ENCODE results near the gene AMMECR1L. TPM values are rescaled to one million over a fixed set of nuclear protein-coding genes. Genes with fewer than 3 reads are reported as not detected.
"Not testable (repeated sequence)": the region's sequence is repeated elsewhere in the genome, so short reads cannot be mapped to it uniquely, and the experiment has no call there.

The AMMECR1L gene
- total RNA-seq (2016; rRNA removed; fragmentation: Illumina TruSeq; extraction: Trizol) = 14.2 and 14.7 TPM in 2 replicates
- 2.6 and 2.9 TPM in 2 replicates for total RNA-seq (2016; cell fraction: cytosol; rRNA removed; fragmentation: Illumina TruSeq; extraction: Trizol; ENCODE audit: low read depth)
- total RNA-seq (2016; cell fraction: insoluble cytoplasmic fraction; rRNA removed; fragmentation: Illumina TruSeq; extraction: Trizol) = 13.0 and 14.1 TPM in 2 replicates
- 6.7 and 7.1 TPM in 2 replicates for total RNA-seq (2016; cell fraction: membrane; rRNA removed; fragmentation: Illumina TruSeq; extraction: Trizol)
- 15.6 and 17.6 TPM in 2 replicates for total RNA-seq (2016; cell fraction: nucleus; rRNA removed; fragmentation: Illumina TruSeq; extraction: Trizol)
- 9.1 and 9.4 TPM in 2 replicates for polyA plus RNA-seq (2011; rRNA removed)
- 7.3 and 10.9 TPM in 2 replicates for polyA plus RNA-seq (2011; cell fraction: cytosol; rRNA removed)
- 18.3 and 22.2 TPM in 2 replicates for polyA plus RNA-seq (2011; cell fraction: nucleus; rRNA removed)
- 13.3 and 16.8 TPM in 2 replicates for polyA plus RNA-seq (2012)
- polyA plus RNA-seq (2016; cell fraction: cytosol; fragmentation: Illumina TruSeq; extraction: Trizol; ENCODE audit: low read depth) = 0.83 and 0.85 TPM in 2 replicates
- 12.6 and 14.1 TPM in 2 replicates for polyA plus RNA-seq (2016; cell fraction: insoluble cytoplasmic fraction; fragmentation: Illumina TruSeq; extraction: Trizol; ENCODE audit: low read depth)
- polyA plus RNA-seq (2016; cell fraction: membrane; fragmentation: Illumina TruSeq; extraction: Trizol; ENCODE audit: low read depth) = 3.2 and 3.4 TPM in 2 replicates
- polyA plus RNA-seq (2016; cell fraction: nucleus; fragmentation: Illumina TruSeq; extraction: Trizol; ENCODE audit: insufficient read depth, low read depth) = 30.7 and 31.8 TPM in 2 replicates
- polyA minus RNA-seq (2011; rRNA and poly(A)+ RNA removed; ENCODE audit: low replicate concordance) = 10.4 and 15.8 TPM in 2 replicates
- polyA minus RNA-seq (2011; cell fraction: cytosol; rRNA and poly(A)+ RNA removed) = 9.9 and 11.5 TPM in 2 replicates
- 21.5 and 23.1 TPM in 2 replicates for polyA minus RNA-seq (2011; cell fraction: nucleus; rRNA and poly(A)+ RNA removed)
- Bru-seq, nascent RNA = percentile 90 among the genes with signal in this experiment
- BruChase-seq, experiment 1, labeled RNA remaining after a 6-hour chase = percentile 92 among the genes with signal in this experiment
- BruChase-seq, experiment 2, labeled RNA remaining after a 2-hour chase = percentile 94 among the genes with signal in this experiment
- long read RNA-seq, experiment 1, full-length matches to known transcripts = 2 of 8 reads
- long read RNA-seq, experiment 1, partial matches to known transcripts = 0 of 8 reads
- long read RNA-seq, experiment 1, other reads (novel, unspliced or antisense) = 6 of 8 reads
- long read RNA-seq, experiment 2, full-length matches to known transcripts = 6 of 62 reads
- long read RNA-seq, experiment 2, partial matches to known transcripts = 3 of 62 reads
- long read RNA-seq, experiment 2, other reads (novel, unspliced or antisense) = 53 of 62 reads

- Histone ChIP-seq H3K4me2 (ENCODE audit: low read depth, low read length) (peak within 1 kb of the TSS; percentile 85), H3K9ac (ENCODE audit: insufficient read depth, low read depth, low read length) (peak within 1 kb of the TSS; percentile 64), H3K4me3 (replicated peaks in 1 of 3; ENCODE audit: insufficient read depth in 1 of 3, low read depth in 2 of 3, low read length in 3 of 3) (peak within 1 kb of the TSS; percentile 68 to 83 (median 77)), H3K4me1 (ENCODE audit: insufficient read depth, low read length) (peaks cover 52% of the 10 kb centered on the region), H3K27ac (ENCODE audit: extremely low read length, insufficient read depth, low read length) (peak within 1 kb of the TSS; percentile 76), H3K36me3 (replicated peaks in 1 of 2; ENCODE audit: control insufficient read depth in 1 of 2, insufficient read depth in 2 of 2, low read length in 2 of 2) (peaks cover 5 to 22% of the 10 kb centered on the region in 2 experiments), H3K79me2 (ENCODE audit: insufficient read depth, low read length) (peaks cover 51% of the 10 kb centered on the region)
- H4K20me1 ChIP-seq (ENCODE audit: insufficient read depth, low read length); H2AFZ ChIP-seq (ENCODE audit: low read length); BruUV-seq (replicated peaks); H3K27me3 ChIP-seq (ENCODE audit: control insufficient read depth in 1 of 2, insufficient read depth in 2 of 2, low read length in 2 of 2); CTCF ChIA-PET (ENCODE audit: low intra/inter-chr PET ratio, low total read pairs); in situ Hi-C loops (cut with HindIII; ENCODE audit: extremely low pct_ligation_motif_present, low pct_unique_long_range_greater_than_20kb); H3K9me3 ChIP-seq (ENCODE audit: low read length): not testable (repeated sequence)
- ATAC-seq (peak; percentile 95), FAIRE-seq (peak; percentile 8), DNase-seq (ENCODE audit: low spot score) (peak; percentile 65)
- POLR2A ChIA-PET = interaction anchor here (0.7 to 1.4 kb wide), 3 partner anchors 99 to 185 kb away, joined by 3 read pairs; partner anchors contain the start of gene SFT2D3
- intact Hi-C loops (cut with micrococcal nuclease; ENCODE audit: unreplicated experiment) = loop anchor here (10.0 kb wide), 1 partner anchor 89 kb away; no protein-coding TSS in a partner anchor
- WGBS (ENCODE audit: low lambda C conversion rate) = 0% methylated on average over 30 of the region's 85 CpGs
- TF ChIP-seq SALL2 (CRISPR knock-in tag; IDR thresholded peaks at IDR 0.05) (peak; percentile 45; the same call in 1 of the 2 replicates), ZNF547 (CRISPR knock-in tag; IDR thresholded peaks at IDR 0.05) (peak; percentile 77), GZF1 (CRISPR knock-in tag; IDR thresholded peaks at IDR 0.05) (0 out of 2 replicates have a peak, but pooled peaks have one; percentile 27), HNF1B (CRISPR knock-in tag; IDR thresholded peaks at IDR 0.05) (0 out of 2 replicates have a peak, but pooled peaks have one; percentile 24), MYNN (CRISPR knock-in tag; IDR thresholded peaks at IDR 0.05; ENCODE audit: low read depth) (0 out of 2 replicates have a peak, but pooled peaks have one; percentile 31), ETV6 (CRISPR knock-in tag; conservative IDR thresholded peaks at IDR 0.05) (0 out of 2 replicates have a peak, but pooled peaks have one; percentile 53), ZNF773 (CRISPR knock-in tag; IDR thresholded peaks at IDR 0.05; ENCODE audit: borderline replicate concordance) (0 out of 2 replicates have a peak, but pooled peaks have one; percentile 40), RAD51 (IDR thresholded peaks at IDR 0.05; ENCODE audit: borderline replicate concordance) (peak; percentile 59; the same call in 1 of the 2 replicates)
- TF ChIP-seq, protein P1, sequence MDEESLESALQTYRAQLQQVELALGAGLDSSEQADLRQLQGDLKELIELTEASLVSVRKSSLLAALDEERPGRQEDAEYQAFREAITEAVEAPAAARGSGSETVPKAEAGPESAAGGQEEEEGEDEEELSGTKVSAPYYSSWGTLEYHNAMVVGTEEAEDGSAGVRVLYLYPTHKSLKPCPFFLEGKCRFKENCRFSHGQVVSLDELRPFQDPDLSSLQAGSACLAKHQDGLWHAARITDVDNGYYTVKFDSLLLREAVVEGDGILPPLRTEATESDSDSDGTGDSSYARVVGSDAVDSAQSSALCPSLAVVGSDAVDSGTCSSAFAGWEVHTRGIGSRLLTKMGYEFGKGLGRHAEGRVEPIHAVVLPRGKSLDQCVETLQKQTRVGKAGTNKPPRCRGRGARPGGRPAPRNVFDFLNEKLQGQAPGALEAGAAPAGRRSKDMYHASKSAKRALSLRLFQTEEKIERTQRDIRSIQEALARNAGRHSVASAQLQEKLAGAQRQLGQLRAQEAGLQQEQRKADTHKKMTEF (CRISPR knock-in tag; IDR thresholded peaks at IDR 0.05) = peak; percentile 72; the same call in 1 of the 2 replicates
- TF ChIP-seq, protein P2, sequence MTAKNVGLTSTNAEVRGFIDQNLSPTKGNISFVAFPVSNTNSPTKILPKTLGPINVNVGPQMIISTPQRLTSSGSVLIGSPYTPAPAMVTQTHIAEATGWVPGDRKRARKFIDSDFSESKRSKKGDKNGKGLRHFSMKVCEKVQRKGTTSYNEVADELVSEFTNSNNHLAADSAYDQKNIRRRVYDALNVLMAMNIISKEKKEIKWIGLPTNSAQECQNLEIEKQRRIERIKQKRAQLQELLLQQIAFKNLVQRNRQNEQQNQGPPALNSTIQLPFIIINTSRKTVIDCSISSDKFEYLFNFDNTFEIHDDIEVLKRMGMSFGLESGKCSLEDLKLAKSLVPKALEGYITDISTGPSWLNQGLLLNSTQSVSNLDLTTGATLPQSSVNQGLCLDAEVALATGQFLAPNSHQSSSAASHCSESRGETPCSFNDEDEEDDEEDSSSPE (CRISPR knock-in tag; IDR thresholded peaks at IDR 0.05) = peak; percentile 45; the same call in 1 of the 2 replicates
Measured at GRCh38 chr2:127885780-127886592, at the start of gene AMMECR1L. TSS of gene AMMECR1L (minus strand) at chr2:127885956. CDS start at chr2:127874234, 11,722 bp downstream.

Measured in HepG2 (cell line).